Uterus (tissue), 4 donors: ENCODE data around the gene SPATA1. TPM values are rescaled to one million over a fixed set of nuclear protein-coding genes. Genes with fewer than 3 reads are reported as not detected.

Experiments used
- DNase-seq, 2 donors: peaks; one replicate each; pipeline ENCODE4 v3.0.0-alpha.2; 2019 to 2020
- H3K27ac ChIP-seq, 2 donors: fragments of 200-600 bp; sonication (generic); 1 replicate in 1 of 2; 2 replicates in 1 of 2; pipeline ENCODE4 v1.5.1; 2016 to 2018
- H3K27me3 ChIP-seq, 2 donors: fragments of 200-600 bp; sonication (generic); one replicate each; pipeline ENCODE4 v1.5.1; 2018 to 2019; ENCODE audit warnings: control low read depth in 1 of 2
- H3K36me3 ChIP-seq, 2 donors: fragments of 200-600 bp; sonication (generic); one replicate each; pipeline ENCODE4 v1.5.1; 2019; ENCODE audit warnings: control low read depth in 1 of 2
- H3K4me1 ChIP-seq, 2 donors: fragments of 200-600 bp; sonication (generic); one replicate each; pipeline ENCODE4 v1.5.1; 2018 to 2019; ENCODE audit warnings: control low read depth in 1 of 2
- H3K4me3 ChIP-seq, 2 donors: fragments of 200-600 bp; sonication (generic); 1 replicate in 1 of 2; 2 replicates in 1 of 2; pipeline ENCODE4 v1.5.1; 2018 to 2019; ENCODE audit warnings: mild to moderate bottlenecking in 1 of 2
- H3K9me3 ChIP-seq, 2 donors: fragments of 200-600 bp; sonication (generic); one replicate each; pipeline ENCODE4 v1.5.1; 2019; ENCODE audit warnings: control low read depth in 1 of 2
- POLR2A ChIP-seq, 2 donors: fragments of 450-650 bp; IDR thresholded peaks; one replicate each; pipeline ENCODE4 v1.6.1; 2016; ENCODE audit warnings: antibody characterized with exemption in 2 of 2, mild to moderate bottlenecking in 1 of 2, moderate library complexity in 1 of 2
- intact Hi-C: fragments of 100-400 bp; cut with DNase I; formaldehyde crosslinking; loops from one replicate; pipeline ENCODE4 v1.15.1; 2023; ENCODE audit warnings: low total_unique reads
- total RNA-seq, 4 donors: library from RNA; depleted of rRNA in 3 of 4; stranded (reverse); fragments of >200 nt in 3 of 4; gene quantifications; one replicate each; pipeline versions ENCODE4 v1.1.0 to v1.2.4, GENCODE V29; 2014 to 2023
- TF ChIP-seq, protein P1 (sequence below), 4 experiments: fragments of 200-600 bp in 2 of 4; fragments of 450-650 bp in 2 of 4; sonication (generic) in 2 of 4; IDR thresholded peaks; one replicate each; pipeline ENCODE4 v1.5.1; 2016 to 2019; ENCODE audit warnings: antibody characterized with exemption in 4 of 4, mild to moderate bottlenecking in 2 of 4, moderate library complexity in 1 of 4
- donor health status: DM: yes; HTN: yes; CAD: no.

SPATA1 gene
- total RNA-seq, 4 donors from 2014 or later: 0.26 to 3.5 (median 0.91) TPM; not detected in 1

DNA sequence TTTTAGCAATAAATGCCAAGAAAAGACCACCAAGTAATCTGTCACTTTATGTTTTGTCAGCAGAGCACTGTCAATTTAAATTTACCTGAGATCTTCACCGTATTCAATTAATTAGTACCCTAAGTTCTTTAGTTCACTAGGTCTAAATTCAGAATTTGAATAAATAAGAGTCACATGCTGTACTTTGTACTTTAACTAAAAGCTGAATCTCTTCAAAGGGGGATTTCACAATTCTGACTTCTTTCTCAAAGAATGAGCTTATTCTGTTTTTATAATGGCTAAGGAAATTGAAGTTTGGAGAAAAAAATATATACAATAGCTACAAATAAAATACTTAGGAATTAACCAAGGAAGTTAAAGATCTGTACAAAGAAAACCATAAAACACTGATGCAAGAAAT lies 2.3 kb downstream of the SPATA1 start:
- Histone ChIP-seq H3K27me3 (no peaks in the 10 kb centered on the region), H3K36me3 (no peaks in the 10 kb centered on the region), H3K4me1 (peaks cover 4 to 6% of the 10 kb centered on the region in 2 donors), H3K4me3 (no peak overlapping the region), H3K9me3 (peaks cover 0 to 4% of the 10 kb centered on the region in 2 donors), H3K27ac (no peak overlapping the region)
- intact Hi-C loops: no loop called here
- no peak for TF ChIP-seq POLR2A (IDR thresholded peaks at IDR 0.05)
- TF ChIP-seq, protein P1, sequence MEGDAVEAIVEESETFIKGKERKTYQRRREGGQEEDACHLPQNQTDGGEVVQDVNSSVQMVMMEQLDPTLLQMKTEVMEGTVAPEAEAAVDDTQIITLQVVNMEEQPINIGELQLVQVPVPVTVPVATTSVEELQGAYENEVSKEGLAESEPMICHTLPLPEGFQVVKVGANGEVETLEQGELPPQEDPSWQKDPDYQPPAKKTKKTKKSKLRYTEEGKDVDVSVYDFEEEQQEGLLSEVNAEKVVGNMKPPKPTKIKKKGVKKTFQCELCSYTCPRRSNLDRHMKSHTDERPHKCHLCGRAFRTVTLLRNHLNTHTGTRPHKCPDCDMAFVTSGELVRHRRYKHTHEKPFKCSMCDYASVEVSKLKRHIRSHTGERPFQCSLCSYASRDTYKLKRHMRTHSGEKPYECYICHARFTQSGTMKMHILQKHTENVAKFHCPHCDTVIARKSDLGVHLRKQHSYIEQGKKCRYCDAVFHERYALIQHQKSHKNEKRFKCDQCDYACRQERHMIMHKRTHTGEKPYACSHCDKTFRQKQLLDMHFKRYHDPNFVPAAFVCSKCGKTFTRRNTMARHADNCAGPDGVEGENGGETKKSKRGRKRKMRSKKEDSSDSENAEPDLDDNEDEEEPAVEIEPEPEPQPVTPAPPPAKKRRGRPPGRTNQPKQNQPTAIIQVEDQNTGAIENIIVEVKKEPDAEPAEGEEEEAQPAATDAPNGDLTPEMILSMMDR (IDR thresholded peaks at IDR 0.05): no peak
- no peak for DNase-seq

DNA sequence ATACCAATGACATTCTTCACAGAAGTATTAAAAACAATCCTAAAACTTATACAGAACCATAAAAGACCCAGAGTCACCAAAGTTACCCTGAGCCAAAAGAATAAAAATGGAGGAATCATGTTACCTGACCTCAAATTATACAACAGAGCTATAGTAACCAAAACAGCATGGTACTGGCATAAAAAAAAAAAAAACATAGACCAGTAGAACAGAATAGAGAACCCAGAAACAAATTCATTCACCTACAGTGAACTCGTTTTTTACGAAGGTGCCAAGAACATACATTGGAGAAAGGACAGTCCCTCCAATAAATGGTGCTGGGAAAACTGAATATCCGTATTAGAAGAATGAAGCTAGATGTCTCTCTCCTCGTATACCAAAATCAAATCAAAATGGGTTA lies 2.8 kb downstream of the SPATA1 start:
- intact Hi-C loops: no loop called here
- Histone ChIP-seq H3K27me3 (no peaks in the 10 kb centered on the region), H3K4me3 (no peak overlapping the region), H3K27ac (no peak overlapping the region), H3K36me3 (no peaks in the 10 kb centered on the region), H3K9me3 (peaks cover 0 to 4% of the 10 kb centered on the region in 2 donors), H3K4me1 (peaks cover under 1 to 5% of the 10 kb centered on the region in 2 donors)
- no peak for TF ChIP-seq POLR2A (IDR thresholded peaks at IDR 0.05)
- TF ChIP-seq, protein P1 (IDR thresholded peaks at IDR 0.05): no peak
- DNase-seq: no peak

DNA sequence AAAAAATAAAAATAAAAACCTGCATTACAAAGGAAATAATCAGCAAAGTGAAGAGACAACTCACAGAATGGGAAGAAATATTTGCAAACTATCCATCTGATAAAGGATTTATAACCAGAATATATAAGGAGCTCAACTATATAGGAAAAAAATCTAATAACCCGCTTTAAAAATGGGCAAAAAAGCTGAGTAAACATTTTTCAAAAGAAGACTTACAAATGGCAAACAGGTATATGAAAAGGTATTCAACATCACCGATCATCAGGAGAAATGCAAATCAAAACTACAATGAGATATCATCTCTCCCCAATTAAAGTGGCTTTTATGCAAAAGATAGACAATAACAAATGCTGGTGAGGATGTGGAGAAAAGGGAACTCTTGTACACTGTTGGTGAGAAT lies 4.0 kb downstream of the SPATA1 start:
- H3K27me3 ChIP-seq: no peaks in the 10 kb centered on the region
- intact Hi-C loops: no loop called here
- no peak overlapping the region for H3K27ac ChIP-seq
- no peaks in the 10 kb centered on the region for H3K4me1 ChIP-seq
- no peak for TF ChIP-seq POLR2A (IDR thresholded peaks at IDR 0.05)
- TF ChIP-seq, protein P1 (IDR thresholded peaks at IDR 0.05): no peak
- DNase-seq: no peak
- peaks cover 0 to 4% of the 10 kb centered on the region in 2 donors for H3K9me3 ChIP-seq
- H3K36me3 ChIP-seq: no peaks in the 10 kb centered on the region
- no peak overlapping the region for H3K4me3 ChIP-seq

DNA sequence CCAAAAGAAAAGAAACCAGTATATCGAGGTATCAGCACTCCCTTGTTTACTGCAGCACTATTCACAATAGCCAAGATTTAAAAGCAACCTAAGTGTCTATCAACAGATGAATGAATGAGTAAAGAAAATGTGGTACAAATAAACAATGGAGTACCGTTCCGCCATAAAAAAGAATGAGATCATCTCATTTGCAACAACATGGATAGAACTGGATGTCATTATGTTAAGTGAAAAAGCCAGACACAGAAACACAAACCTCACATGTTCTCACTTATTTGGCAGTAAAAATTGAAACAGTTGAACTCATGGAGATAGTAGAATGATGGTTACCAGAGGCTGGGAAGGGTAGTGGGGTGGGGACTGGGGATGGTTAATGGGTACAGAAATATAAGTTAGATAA lies 4.5 kb downstream of the SPATA1 start:
- DNase-seq: no peak
- H3K27ac ChIP-seq: no peak overlapping the region

DNA sequence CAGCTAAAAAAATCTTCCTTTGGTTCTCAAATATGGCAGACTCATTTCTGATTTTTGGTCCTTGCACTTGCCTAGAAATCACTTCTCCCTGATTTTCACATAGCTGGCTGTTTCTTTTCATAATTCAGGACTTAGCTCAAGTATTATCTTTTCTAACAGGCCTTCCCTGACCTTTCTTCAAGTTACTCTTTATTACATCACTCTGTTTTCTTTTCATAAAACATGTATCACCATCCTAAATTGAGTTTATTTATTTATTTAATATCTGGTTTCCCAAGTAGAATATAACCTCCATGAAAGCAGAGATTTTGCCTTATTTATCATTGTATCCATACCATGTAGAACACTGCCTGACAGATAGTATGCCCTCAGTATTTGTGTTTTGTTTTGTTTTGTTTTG lies 18.4 kb downstream of the SPATA1 start:
- Histone ChIP-seq H3K4me3 (no peak overlapping the region), H3K9me3 (no peaks in the 10 kb centered on the region), H3K36me3 (no peaks in the 10 kb centered on the region), H3K27me3 (no peaks in the 10 kb centered on the region), H3K4me1 (no peaks in the 10 kb centered on the region), H3K27ac (no peak overlapping the region)
- intact Hi-C loops: no loop called here
- no peak for TF ChIP-seq POLR2A (IDR thresholded peaks at IDR 0.05)
- TF ChIP-seq, protein P1 (IDR thresholded peaks at IDR 0.05): no peak
- DNase-seq: no peak

More for the DNA sequence above, 4.5 kb downstream of the SPATA1 start:
- intact Hi-C loops: no loop called here
- H3K27me3 ChIP-seq: no peaks in the 10 kb centered on the region
- peaks cover 0 to 4% of the 10 kb centered on the region in 2 donors for H3K9me3 ChIP-seq
- H3K4me1 ChIP-seq: no peaks in the 10 kb centered on the region
- TF ChIP-seq, protein P1 (IDR thresholded peaks at IDR 0.05): no peak
- no peak for TF ChIP-seq POLR2A (IDR thresholded peaks at IDR 0.05)
- H3K4me3 ChIP-seq: no peak overlapping the region
- no peaks in the 10 kb centered on the region for H3K36me3 ChIP-seq
